ENCODE data around the gene ESRRG. TPM values are rescaled to one million over a fixed set of nuclear protein-coding genes. Genes with fewer than 3 reads are reported as not detected.
"Not testable (repeated sequence)": the region's sequence is repeated elsewhere in the genome, so short reads cannot be mapped to it uniquely, and the experiment has no call there.

The ESRRG gene
- total RNA-seq, 4 donors from 2014 or later, result 0.13 to 0.76 (median 0.24) TPM

DNA sequence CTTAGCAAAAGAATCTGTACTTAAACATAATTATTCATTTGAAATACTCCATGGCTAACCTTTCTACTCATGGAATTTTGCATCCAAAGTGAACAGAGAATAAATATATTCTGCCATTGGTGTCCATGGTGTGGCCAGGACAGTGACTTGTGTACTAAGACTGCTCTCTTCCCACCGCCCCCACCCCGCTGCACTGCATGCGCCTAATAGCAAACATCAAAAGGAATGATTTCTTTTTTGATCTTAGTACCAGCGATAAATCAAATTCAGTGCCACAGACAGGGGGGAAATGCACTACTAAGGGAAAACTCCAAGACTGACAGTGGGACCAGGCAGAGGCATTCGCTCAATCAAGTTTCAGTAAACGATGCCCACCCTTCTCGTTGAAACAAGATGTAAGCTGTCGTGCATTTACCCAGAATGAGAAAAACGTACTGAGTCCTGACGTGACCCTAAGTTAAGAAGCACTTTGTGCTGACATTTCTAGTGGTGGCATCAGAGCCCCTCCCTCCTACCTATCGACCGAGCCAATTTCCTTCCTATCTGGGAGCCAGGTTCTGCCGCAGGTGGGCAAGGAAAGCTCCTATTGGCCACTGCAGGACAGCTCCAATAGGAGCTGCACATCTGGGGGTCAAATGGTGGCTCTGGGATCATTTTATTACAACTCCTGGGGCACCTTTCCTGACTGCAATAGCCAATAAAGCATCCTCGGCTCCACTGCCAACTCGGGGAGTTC, 12.5 kb downstream of the ESRRG start:
- no peaks in the 10 kb centered on the region for H3K36me3 ChIP-seq
- intact Hi-C loops (cut with DNase I), result no loop called here
- H3K4me1 ChIP-seq, result peaks cover 0 to 4% (median 0%) of the 10 kb centered on the region in 3 donors
- no peaks in the 10 kb centered on the region for H3K9me3 ChIP-seq
- TF ChIP-seq, protein P1, sequence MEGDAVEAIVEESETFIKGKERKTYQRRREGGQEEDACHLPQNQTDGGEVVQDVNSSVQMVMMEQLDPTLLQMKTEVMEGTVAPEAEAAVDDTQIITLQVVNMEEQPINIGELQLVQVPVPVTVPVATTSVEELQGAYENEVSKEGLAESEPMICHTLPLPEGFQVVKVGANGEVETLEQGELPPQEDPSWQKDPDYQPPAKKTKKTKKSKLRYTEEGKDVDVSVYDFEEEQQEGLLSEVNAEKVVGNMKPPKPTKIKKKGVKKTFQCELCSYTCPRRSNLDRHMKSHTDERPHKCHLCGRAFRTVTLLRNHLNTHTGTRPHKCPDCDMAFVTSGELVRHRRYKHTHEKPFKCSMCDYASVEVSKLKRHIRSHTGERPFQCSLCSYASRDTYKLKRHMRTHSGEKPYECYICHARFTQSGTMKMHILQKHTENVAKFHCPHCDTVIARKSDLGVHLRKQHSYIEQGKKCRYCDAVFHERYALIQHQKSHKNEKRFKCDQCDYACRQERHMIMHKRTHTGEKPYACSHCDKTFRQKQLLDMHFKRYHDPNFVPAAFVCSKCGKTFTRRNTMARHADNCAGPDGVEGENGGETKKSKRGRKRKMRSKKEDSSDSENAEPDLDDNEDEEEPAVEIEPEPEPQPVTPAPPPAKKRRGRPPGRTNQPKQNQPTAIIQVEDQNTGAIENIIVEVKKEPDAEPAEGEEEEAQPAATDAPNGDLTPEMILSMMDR (IDR thresholded peaks at IDR 0.05), result no peak
- no peak for TF ChIP-seq POLR2A (IDR thresholded peaks at IDR 0.05)
- no peak overlapping the region for H3K4me3 ChIP-seq
- 78 to 82% methylated on average over 14 to 15 of the region's 15 CpGs for WGBS, 2 donors
- no peaks in the 10 kb centered on the region for H3K27me3 ChIP-seq
- H3K27ac ChIP-seq, result no peak overlapping the region
- DNase-seq, result no peak

DNA sequence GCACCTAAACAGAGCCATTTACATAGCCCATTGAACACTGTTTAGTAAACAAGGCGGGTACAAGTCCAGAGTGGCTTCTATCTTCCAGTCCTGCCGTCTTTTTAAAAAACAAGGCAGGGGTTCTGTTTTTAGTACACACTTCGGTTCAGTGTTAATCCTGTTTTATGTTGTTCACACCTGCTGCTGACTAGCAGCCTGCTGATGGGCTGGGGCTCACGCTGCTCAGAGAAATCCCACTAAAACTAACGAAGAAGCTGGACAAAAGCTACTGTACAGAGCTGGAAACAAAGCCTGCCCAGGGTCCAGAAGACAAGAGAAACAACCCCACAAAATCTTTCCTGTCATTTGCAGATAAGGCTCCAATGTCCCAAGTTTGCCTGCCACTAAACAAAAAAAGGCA, 13.2 kb downstream of the ESRRG start:
- TF ChIP-seq, protein P1 (IDR thresholded peaks at IDR 0.05), result no peak
- TF ChIP-seq POLR2A (IDR thresholded peaks at IDR 0.05), result no peak
- 51 to 60% methylated on average over 5 of the region's 5 CpGs for WGBS, 2 donors
- Histone ChIP-seq H3K27ac (no peak overlapping the region), H3K27me3 (no peaks in the 10 kb centered on the region), H3K4me1 (peaks cover 0 to 8% (median 0%) of the 10 kb centered on the region in 3 donors), H3K9me3 (no peaks in the 10 kb centered on the region), H3K4me3 (no peak overlapping the region), H3K36me3 (no peaks in the 10 kb centered on the region)
- no peak for DNase-seq
- intact Hi-C loops (cut with DNase I), result no loop called here

DNA sequence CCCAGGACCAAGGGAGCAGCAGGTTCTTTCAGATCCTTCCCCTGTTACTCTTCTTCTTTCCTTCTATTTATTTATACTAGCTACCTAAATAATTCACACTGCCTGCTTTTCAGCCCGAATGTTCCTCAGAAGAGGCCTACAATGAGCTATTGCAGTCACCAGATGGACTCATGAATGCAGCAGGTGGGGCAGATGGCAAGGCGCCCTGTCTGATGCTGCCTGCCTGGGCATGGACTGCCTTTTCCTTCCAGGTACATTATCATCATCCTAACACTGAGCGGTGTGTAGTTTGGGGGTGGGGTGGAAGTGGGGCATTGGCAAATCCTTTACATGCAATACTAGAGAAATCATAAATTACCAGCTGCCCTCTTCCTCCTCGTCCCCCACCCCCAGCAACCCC, 17.6 kb downstream of the ESRRG start:
- TF ChIP-seq, protein P1 (IDR thresholded peaks at IDR 0.05), result no peak
- no peak for TF ChIP-seq POLR2A (IDR thresholded peaks at IDR 0.05)
- peaks cover 0 to 8% (median 0%) of the 10 kb centered on the region in 3 donors for H3K4me1 ChIP-seq
- no peaks in the 10 kb centered on the region for H3K27me3 ChIP-seq
- no peak overlapping the region for H3K27ac ChIP-seq
- DNase-seq, result no peak
- intact Hi-C loops (cut with DNase I), result no loop called here
- H3K4me3 ChIP-seq, result no peak overlapping the region
- no peaks in the 10 kb centered on the region for H3K9me3 ChIP-seq
- no peaks in the 10 kb centered on the region for H3K36me3 ChIP-seq
- 30 to 33% methylated on average over 3 to 4 of the region's 4 CpGs for WGBS, 2 donors

DNA sequence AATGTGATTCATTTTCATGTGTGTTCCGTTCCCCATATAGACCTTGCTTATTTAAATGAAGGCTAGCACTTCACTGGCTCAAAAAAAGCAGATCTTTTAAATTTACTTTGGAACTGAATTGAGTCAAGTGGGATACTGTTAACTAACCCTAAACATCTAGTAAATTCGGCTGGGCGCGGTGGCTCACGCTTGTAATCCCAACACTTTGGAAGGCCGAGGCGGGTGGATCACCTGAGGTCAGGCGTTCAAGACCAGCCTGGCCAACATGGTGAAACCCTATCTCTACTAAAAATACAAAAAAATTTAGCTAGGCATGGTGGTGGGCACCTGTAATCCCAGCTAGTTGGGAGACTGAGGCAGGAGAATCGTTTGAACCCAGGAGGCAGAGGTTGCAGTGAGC, 19.2 kb downstream of the ESRRG start:
- DNase-seq; H3K9me3 ChIP-seq; intact Hi-C loops (cut with DNase I); H3K27ac ChIP-seq; H3K4me1 ChIP-seq; H3K36me3 ChIP-seq; H3K4me3 ChIP-seq; H3K27me3 ChIP-seq: not testable (repeated sequence)
- WGBS, 2 donors, result 88 to 97% methylated on average over 9 of the region's 9 CpGs

DNA sequence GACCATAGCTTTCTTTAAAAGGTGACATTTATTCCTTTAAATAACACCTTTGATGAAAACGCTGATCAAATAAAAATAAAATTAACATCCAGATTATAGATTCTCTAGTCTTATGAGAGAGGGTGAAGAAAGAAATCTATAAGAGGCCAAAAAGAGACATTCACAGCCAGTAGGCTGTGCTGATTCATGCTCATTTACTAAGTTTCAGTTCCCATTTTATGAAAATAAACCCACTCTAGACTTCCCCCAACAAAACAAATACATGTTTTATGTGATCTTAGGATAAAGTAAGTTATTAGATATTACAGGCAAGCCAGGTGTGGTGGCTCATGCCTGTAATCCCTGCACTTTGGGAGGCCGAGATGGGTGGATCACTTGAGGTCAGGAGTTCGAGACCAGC, 21.1 kb downstream of the ESRRG start:
- H3K4me1 ChIP-seq, result peaks cover 0 to 8% (median 0%) of the 10 kb centered on the region in 3 donors
- 72 to 76% methylated on average over 3 of the region's 3 CpGs for WGBS, 2 donors
- no peak for TF ChIP-seq POLR2A (IDR thresholded peaks at IDR 0.05)
- TF ChIP-seq, protein P1 (IDR thresholded peaks at IDR 0.05), result no peak
- no peak overlapping the region for H3K4me3 ChIP-seq
- no peaks in the 10 kb centered on the region for H3K27me3 ChIP-seq
- H3K36me3 ChIP-seq, result no peaks in the 10 kb centered on the region
- DNase-seq, result no peak
- H3K9me3 ChIP-seq, result no peaks in the 10 kb centered on the region
- intact Hi-C loops (cut with DNase I), result no loop called here
- no peak overlapping the region for H3K27ac ChIP-seq

Measured in esophagus squamous epithelium (tissue), 5 donors.